ENCODE data around the gene BEAN1.

Gene BEAN1

GRCh38 chr16:66418165-66418962, 8.7 kb upstream of the BEAN1 start:
- H3K27me3 ChIP-seq (ENCODE audit: control insufficient read depth, insufficient read depth, low read length): no peaks in the 10 kb centered on the region
- H3K4me2 ChIP-seq (ENCODE audit: low read length): no peak overlapping the region
- H3K4me3 ChIP-seq (ENCODE audit: low read depth, low read length): no peak overlapping the region
- no peaks in the 10 kb centered on the region for H3K9me3 ChIP-seq (ENCODE audit: control insufficient read depth, low read length)
- H3K79me2 ChIP-seq: no peaks in the 10 kb centered on the region
- H2AFZ ChIP-seq: no peak overlapping the region
- no peak overlapping the region for H3K9ac ChIP-seq
- TF ChIP-seq CTCF (IDR thresholded peaks at IDR 0.05): no peak
- H3K4me1 ChIP-seq: no peaks in the 10 kb centered on the region
- H3K36me3 ChIP-seq (ENCODE audit: control insufficient read depth, insufficient read depth, low read length): no peaks in the 10 kb centered on the region
- H3K27ac ChIP-seq: no peak overlapping the region

GRCh38 chr16:66419527-66419926, 7.6 kb upstream of the BEAN1 start:
- H3K9me3 ChIP-seq (ENCODE audit: control insufficient read depth, low read length): no peaks in the 10 kb centered on the region
- H3K27ac ChIP-seq: no peak overlapping the region
- H3K4me2 ChIP-seq (ENCODE audit: low read length): no peak overlapping the region
- no peak for TF ChIP-seq CTCF (IDR thresholded peaks at IDR 0.05)
- no peaks in the 10 kb centered on the region for H3K36me3 ChIP-seq (ENCODE audit: control insufficient read depth, insufficient read depth, low read length)
- H3K27me3 ChIP-seq (ENCODE audit: control insufficient read depth, insufficient read depth, low read length): no peaks in the 10 kb centered on the region
- no peaks in the 10 kb centered on the region for H3K4me1 ChIP-seq
- H3K9ac ChIP-seq: no peak overlapping the region
- H3K4me3 ChIP-seq (ENCODE audit: low read depth, low read length): no peak overlapping the region
- H2AFZ ChIP-seq: no peak overlapping the region
- H3K79me2 ChIP-seq: no peaks in the 10 kb centered on the region

- no peak overlapping the region for H2AFZ ChIP-seq
- H3K79me2 ChIP-seq: no peaks in the 10 kb centered on the region
- H3K4me2 ChIP-seq (ENCODE audit: low read length): no peak overlapping the region
- H3K4me1 ChIP-seq: no peaks in the 10 kb centered on the region
- TF ChIP-seq CTCF (IDR thresholded peaks at IDR 0.05): no peak
- H3K9me3 ChIP-seq (ENCODE audit: control insufficient read depth, low read length): no peaks in the 10 kb centered on the region
- no peak overlapping the region for H3K27ac ChIP-seq
- H3K4me3 ChIP-seq (ENCODE audit: low read depth, low read length): no peak overlapping the region
- no peaks in the 10 kb centered on the region for H3K36me3 ChIP-seq (ENCODE audit: control insufficient read depth, insufficient read depth, low read length)
- no peaks in the 10 kb centered on the region for H3K27me3 ChIP-seq (ENCODE audit: control insufficient read depth, insufficient read depth, low read length)
- H3K9ac ChIP-seq: no peak overlapping the region
Observed at GRCh38 chr16:66420396-66420795, 6.7 kb upstream of the BEAN1 start.

GRCh38 chr16:66421891-66422290, 5.2 kb upstream of the BEAN1 start:
- Histone ChIP-seq H3K4me2 (ENCODE audit: low read length) (no peak overlapping the region), H2AFZ (no peak overlapping the region), H3K36me3 (ENCODE audit: control insufficient read depth, insufficient read depth, low read length) (no peaks in the 10 kb centered on the region), H3K9ac (no peak overlapping the region), H3K4me3 (ENCODE audit: low read depth, low read length) (no peak overlapping the region), H3K27ac (no peak overlapping the region), H3K79me2 (no peaks in the 10 kb centered on the region), H3K27me3 (ENCODE audit: control insufficient read depth, insufficient read depth, low read length) (no peaks in the 10 kb centered on the region), H3K9me3 (ENCODE audit: control insufficient read depth, low read length) (no peaks in the 10 kb centered on the region), H3K4me1 (peaks cover 6% of the 10 kb centered on the region)
- no peak for TF ChIP-seq CTCF (IDR thresholded peaks at IDR 0.05)

GRCh38 chr16:66422366-66422765, 4.7 kb upstream of the BEAN1 start:
- no peaks in the 10 kb centered on the region for H3K36me3 ChIP-seq (ENCODE audit: control insufficient read depth, insufficient read depth, low read length)
- H3K4me2 ChIP-seq (ENCODE audit: low read length): no peak overlapping the region
- no peaks in the 10 kb centered on the region for H3K79me2 ChIP-seq
- no peak overlapping the region for H3K9ac ChIP-seq
- TF ChIP-seq CTCF (IDR thresholded peaks at IDR 0.05): no peak
- H3K9me3 ChIP-seq (ENCODE audit: control insufficient read depth, low read length): no peaks in the 10 kb centered on the region
- H3K4me3 ChIP-seq (ENCODE audit: low read depth, low read length): no peak overlapping the region
- no peak overlapping the region for H2AFZ ChIP-seq
- H3K27ac ChIP-seq: no peak overlapping the region
- no peaks in the 10 kb centered on the region for H3K27me3 ChIP-seq (ENCODE audit: control insufficient read depth, insufficient read depth, low read length)
- peaks cover 6% of the 10 kb centered on the region for H3K4me1 ChIP-seq
